IMR-90 (cell line): ENCODE results near the gene WDTC1. TPM values are rescaled to one million over a fixed set of nuclear protein-coding genes. Genes with fewer than 3 reads are reported as not detected.

Source experiments
- ATAC-seq: fragments of 200-7000 bp; cut with Tn5 transposase; 2 replicates; pipeline ENCODE4 v1.9.1; 2020; ENCODE audit warnings: low read depth, mild to moderate bottlenecking, moderate library complexity
- BruUV-seq: library from RNA; stranded (reverse); fragments of 400-500 nt; replicated peaks from 2 replicates; lab custom pipeline; 2021; lab: Mats Ljungman, UMichigan
- CTCF ChIA-PET: fragments of 300-600 bp; formaldehyde crosslinking; extraction: SDS; loops from one replicate; lab custom pipeline; 2021; ENCODE audit warnings: antibody characterized with exemption; lab: Yijun Ruan, JAX
- POLR2A ChIA-PET: fragments of 300-600 bp; sonication (Branson Sonifier 250); formaldehyde crosslinking; loops from one replicate; lab custom pipeline; 2022; ENCODE audit warnings: antibody characterized with exemption; ENCODE audit not compliant: unreplicated experiment; lab: Charles Lee
- DNase-seq: peaks from one replicate; pipeline ENCODE4 v3.0.0; 2013
- H2AFZ ChIP-seq: replicated peaks from 2 replicates; pipeline ENCODE3; 2013; ENCODE audit warnings: low read length, mild to moderate bottlenecking; ENCODE audit not compliant: poor library complexity
- H2AK5ac ChIP-seq: 2 replicates; pipeline ENCODE4 v1.6.1; 2013; ENCODE audit warnings: low read depth, low read length, inconsistent platforms
- H2AK9ac ChIP-seq: replicated peaks from 2 replicates; pipeline ENCODE3; 2013; ENCODE audit warnings: mild to moderate bottlenecking, low read depth, low read length, moderate library complexity; ENCODE audit not compliant: poor library complexity
- H2BK120ac ChIP-seq: 2 replicates; pipeline ENCODE4 v1.6.1; 2013; ENCODE audit warnings: low read depth, low read length, inconsistent platforms
- H2BK15ac ChIP-seq: 3 replicates; pipeline ENCODE4 v1.6.1; 2013; ENCODE audit warnings: low read depth, low read length, inconsistent platforms
- H2BK20ac ChIP-seq: 2 replicates; pipeline ENCODE4 v1.6.1; 2013; ENCODE audit warnings: low read depth, mild to moderate bottlenecking, inconsistent platforms, low read length, moderate library complexity
- H2BK5ac ChIP-seq: 2 replicates; pipeline ENCODE4 v1.6.1; 2013; ENCODE audit warnings: mild to moderate bottlenecking, low read depth, low read length, inconsistent platforms; ENCODE audit not compliant: poor library complexity, severe bottlenecking
- H3K14ac ChIP-seq: replicated peaks from 2 replicates; pipeline ENCODE4 v1.6.1; 2013; ENCODE audit warnings: low read depth, low read length, inconsistent platforms
- H3K18ac ChIP-seq: 2 replicates; pipeline ENCODE4 v1.6.1; 2013; ENCODE audit warnings: low read depth, low read length, control low read depth
- H3K23ac ChIP-seq: 2 replicates; pipeline ENCODE4 v1.6.1; 2013; ENCODE audit warnings: low read depth, low read length, inconsistent platforms
- H3K27ac ChIP-seq: 2 replicates; pipeline ENCODE4 v1.5.1; 2013; ENCODE audit warnings: mild to moderate bottlenecking, control low read depth, low read length; ENCODE audit not compliant: insufficient read depth
- H3K27me3 ChIP-seq: 2 replicates; pipeline ENCODE4 v1.6.1; 2013; ENCODE audit warnings: low read length; ENCODE audit not compliant: control insufficient read depth, insufficient read depth
- H3K36me3 ChIP-seq: 2 replicates; pipeline ENCODE4 v1.6.1; 2013; ENCODE audit warnings: low read length, mixed read lengths; ENCODE audit not compliant: control insufficient read depth, insufficient read depth
- H3K4ac ChIP-seq: 2 replicates; pipeline ENCODE4 v1.6.1; 2013; ENCODE audit warnings: low read depth, low read length, inconsistent platforms
- H3K4me1 ChIP-seq: 2 replicates; pipeline ENCODE4 v1.6.1; 2013; ENCODE audit warnings: low read length, mixed read lengths; ENCODE audit not compliant: control insufficient read depth, insufficient read depth
- H3K4me2 ChIP-seq: 2 replicates; pipeline ENCODE4 v1.6.1; 2013; ENCODE audit warnings: low read depth, mild to moderate bottlenecking, control low read depth, low read length, moderate library complexity
- H3K4me3 ChIP-seq: 2 replicates; pipeline ENCODE4 v1.5.1; 2013; ENCODE audit warnings: low read depth, mild to moderate bottlenecking, control low read depth, low read length, moderate library complexity; ENCODE audit not compliant: insufficient read depth
- H3K56ac ChIP-seq: 2 replicates; pipeline ENCODE4 v1.6.1; 2013; ENCODE audit warnings: low read length, inconsistent platforms; ENCODE audit not compliant: insufficient read depth; ENCODE audit errors: extremely low read depth
- H3K79me1 ChIP-seq, 2 experiments: 2 replicates each; pipeline ENCODE4 v1.6.1; 2013; ENCODE audit warnings: low read length in 2 of 2, inconsistent platforms in 1 of 2, low read depth in 1 of 2
- H3K9ac ChIP-seq: 2 replicates; pipeline ENCODE4 v1.6.1; 2013; ENCODE audit warnings: low read depth, low read length, control low read depth
- H3K9me1 ChIP-seq: 2 replicates; pipeline ENCODE4 v1.6.1; 2013; ENCODE audit warnings: low read length, inconsistent platforms; ENCODE audit not compliant: insufficient read depth
- H3K9me3 ChIP-seq: 2 replicates; pipeline ENCODE4 v1.6.1; 2013; ENCODE audit warnings: low read length; ENCODE audit not compliant: control insufficient read depth, insufficient read depth
- H4K20me1 ChIP-seq: 2 replicates; pipeline ENCODE4 v1.6.1; 2013; ENCODE audit warnings: low read length, inconsistent platforms; ENCODE audit not compliant: insufficient read depth
- H4K5ac ChIP-seq: 2 replicates; pipeline ENCODE4 v1.6.1; 2013; ENCODE audit warnings: mild to moderate bottlenecking, low read depth, low read length, control low read depth
- H4K8ac ChIP-seq, 2 experiments: 2 replicates each; pipeline ENCODE4 v1.6.1; 2013; ENCODE audit warnings: low read depth in 2 of 2, low read length in 2 of 2, control low read depth in 1 of 2, inconsistent platforms in 1 of 2
- H4K91ac ChIP-seq: 2 replicates; pipeline ENCODE4 v1.6.1; 2013; ENCODE audit warnings: low read depth, low read length, inconsistent platforms; ENCODE audit not compliant: insufficient read depth
- BHLHE40 ChIP-seq: fragments of 150-350 bp; IDR thresholded peaks from 2 replicates; pipeline ENCODE4 v1.6.1; 2016; ENCODE audit warnings: mild to moderate bottlenecking, low read depth, low read length
- CHD1 ChIP-seq: IDR thresholded peaks from 2 replicates; pipeline ENCODE4 v1.6.1; 2012; ENCODE audit warnings: low read depth, low read length, improper control_type of control experiment
- CTCF ChIP-seq: conservative IDR thresholded peaks from 2 replicates; pipeline ENCODE4 v1.5.1; 2012; ENCODE audit warnings: mild to moderate bottlenecking, low read depth, low read length, improper control_type of control experiment
- ELK1 ChIP-seq: fragments of 150-350 bp; IDR thresholded peaks from 2 replicates; pipeline ENCODE4 v1.6.1; 2016; ENCODE audit warnings: low read depth, mild to moderate bottlenecking, low read length, moderate library complexity, borderline replicate concordance
- MAFK ChIP-seq: IDR thresholded peaks from 2 replicates; pipeline ENCODE4 v1.6.1; 2012; ENCODE audit warnings: low read depth, low read length, improper control_type of control experiment
- MAZ ChIP-seq: IDR thresholded peaks from 2 replicates; pipeline ENCODE4 v1.6.1; 2012; ENCODE audit warnings: low read depth, mild to moderate bottlenecking, low read length, improper control_type of control experiment, moderate library complexity, borderline replicate concordance
- MXI1 ChIP-seq: IDR thresholded peaks from 2 replicates; pipeline ENCODE4 v1.6.1; 2012; ENCODE audit warnings: low read depth, mild to moderate bottlenecking, low read length, moderate library complexity, borderline replicate concordance
- NFE2L2 ChIP-seq: fragments of 150-350 bp; IDR thresholded peaks from 2 replicates; pipeline ENCODE4 v1.6.1; 2016; ENCODE audit warnings: low read depth, mild to moderate bottlenecking, low read length
- POLR2A ChIP-seq: IDR thresholded peaks from 2 replicates; pipeline ENCODE4 v1.6.1; 2012; ENCODE audit warnings: mild to moderate bottlenecking, low read depth, low read length
- RAD21 ChIP-seq: IDR thresholded peaks from 2 replicates; pipeline ENCODE4 v1.6.1; 2012; ENCODE audit warnings: low read length, improper control_type of control experiment
- RCOR1 ChIP-seq: IDR thresholded peaks from 2 replicates; pipeline ENCODE4 v1.6.1; 2012; ENCODE audit warnings: mild to moderate bottlenecking, low read length, improper control_type of control experiment; ENCODE audit not compliant: insufficient replicate concordance
- RFX5 ChIP-seq: IDR thresholded peaks from 2 replicates; pipeline ENCODE4 v1.8.0; 2012; ENCODE audit warnings: low read depth, mild to moderate bottlenecking, low read length, moderate library complexity
- SMC3 ChIP-seq: fragments of 150-350 bp; IDR thresholded peaks from 2 replicates; pipeline ENCODE4 v1.6.1; 2016; ENCODE audit warnings: low read depth, mild to moderate bottlenecking, antibody characterized with exemption, low read length, moderate library complexity
- USF2 ChIP-seq: fragments of 150-350 bp; IDR thresholded peaks from 2 replicates; pipeline ENCODE4 v1.6.1; 2017; ENCODE audit warnings: mild to moderate bottlenecking, antibody characterized with exemption, low read length, low read depth
- WGBS, 2 experiments: methylation state at CpG; one replicate each; pipeline versions ENCODE4 v1.1.5 to v1.1.7; 2013; ENCODE audit warnings: missing lambda C conversion rate in 2 of 2; ENCODE audit not compliant: insufficient read length in 1 of 2; ENCODE audit errors: extremely low coverage in 2 of 2; 5-methylcytosine and 5-hydroxymethylcytosine counted together
- dilution Hi-C: fragments of 300-500 bp; cut with HindIII; formaldehyde crosslinking; loops from one replicate; pipeline ENCODE4 v1.14.3; 2018; ENCODE audit warnings: low sequenced_read_pairs; ENCODE audit not compliant: unreplicated experiment
- in situ Hi-C: fragments of 300-500 bp; cut with MboI; formaldehyde crosslinking; loops from 3 replicates; pipeline ENCODE4 v1.14.3; 2019; ENCODE audit warnings: low sequenced_read_pairs, inconsistent platforms, mixed read lengths
- intact Hi-C: fragments of 100-400 bp; cut with micrococcal nuclease; formaldehyde crosslinking; loops from 2 replicates; pipeline ENCODE4 v1.10.0; 2022
- polyA plus RNA-seq, 3 experiments: library from polyadenylated mRNA; depleted of rRNA; stranded (reverse); fragments of >200 nt; gene quantifications; 2 replicates each; pipeline ENCODE4 v1.2.3, GENCODE V29; 2012; ENCODE audit warnings: low replicate concordance in 1 of 3
- total RNA-seq: library from RNA; depleted of rRNA; stranded (reverse); fragments of >200 nt; gene quantifications from 2 replicates; pipeline ENCODE4 v1.2.3, GENCODE V29; 2012

WDTC1 gene
- total and polyA plus RNA-seq, 2 of the 4 experiments (the other 2 are of a cell fraction) = 9.9 to 15.2 TPM

GRCh38 chr1:27296773-27297291 is 62.4 kb downstream of the WDTC1 start:
- H2BK15ac ChIP-seq = peak overlapping the region; percentile 29; the same call in 1 of the 3 replicates
- H3K18ac ChIP-seq = no peak overlapping the region
- intact Hi-C loops = loop anchor here (5.0 kb wide), 1 partner anchor 260 kb away; no protein-coding TSS in a partner anchor
- peak overlapping the region; percentile 72 for H3K4ac ChIP-seq
- DNase-seq (peak; percentile 54), ATAC-seq (peak; percentile 16; the same call in 1 of the 2 replicates)
- no peak overlapping the region for H3K23ac ChIP-seq
- peak overlapping the region; percentile 43; the same call in 1 of the 2 replicates for H3K14ac ChIP-seq
- in situ Hi-C loops = no loop called here
- no peaks in the 10 kb centered on the region for H3K9me3 ChIP-seq
- H3K4me1 ChIP-seq = peaks cover 27% of the 10 kb centered on the region
- peak overlapping the region; percentile 4; the same call in 1 of the 2 replicates for H3K27ac ChIP-seq
- peak overlapping the region; percentile 71; the same call in 1 of the 2 replicates for H4K91ac ChIP-seq
- H3K56ac ChIP-seq = no peak overlapping the region
- ChIA-PET CTCF (interaction anchor here (0.6 to 7.1 kb wide), 13 partner anchors 11 to 1394 kb away, joined by 3 to 79 read pairs (median 3); partner anchors contain the start of gene MAP3K6), POLR2A (no interaction called here)
- H3K9me1 ChIP-seq = peaks cover 19% of the 10 kb centered on the region
- dilution Hi-C loops = no loop called here
- H3K4me3 ChIP-seq = no peak overlapping the region
- H4K5ac ChIP-seq = peak overlapping the region; percentile 11; the same call in 1 of the 2 replicates
- no peak overlapping the region for H3K9ac ChIP-seq
- H3K4me2 ChIP-seq = no peak overlapping the region
- peak overlapping the region; percentile 2 to 78; a peak in 1 of 4 replicates for H4K8ac ChIP-seq
- no peaks in the 10 kb centered on the region for H3K27me3 ChIP-seq
- H2AK5ac ChIP-seq = peak overlapping the region; percentile 95
- peak overlapping the region; percentile 79 for H2AFZ ChIP-seq
- H3K36me3 ChIP-seq = peaks cover 18% of the 10 kb centered on the region
- 0 out of 2 replicates have a peak overlapping the region, but pooled peaks have one; percentile 54 for H2BK20ac ChIP-seq
- H2AK9ac ChIP-seq = no peak overlapping the region
- 0% methylated on average over 4 of the region's 10 CpGs; no CpG with 5 or more reads in 1 of the 2 experiments for WGBS, 2 experiments
- no peak overlapping the region for H2BK5ac ChIP-seq
- 0 out of 2 replicates have a peak, but pooled peaks cover 4% of the 10 kb centered on the region for H4K20me1 ChIP-seq
- no peak overlapping the region; the same call in 1 of the 2 replicates for H2BK120ac ChIP-seq
- BruUV-seq = no TSS peak
- H3K79me1 ChIP-seq = peaks cover 0 to 19% of the 10 kb centered on the region in 2 experiments; a peak in 2 of 4 replicates
- TF ChIP-seq MAZ (0 out of 2 replicates have a peak, but pooled peaks have one; percentile 14), RFX5 (no peak), BHLHE40 (no peak), MXI1 (no peak), CHD1 (no peak), ELK1 (no peak), USF2 (no peak), MAFK (no peak), CTCF (peak; percentile 71), NFE2L2 (no peak), POLR2A (no peak), RCOR1 (no peak), RAD21 (peak; percentile 62), SMC3 (peak; percentile 62)
